Aorta (tissue), 5 donors: ENCODE measurements around the gene ETV6. TPM values are rescaled to one million over a fixed set of nuclear protein-coding genes. Genes with fewer than 3 reads are reported as not detected.

Experiments
- ATAC-seq: fragments of 200-7000 bp; cut with Tn5 transposase; one replicate; pipeline ENCODE4 v1.9.1; 2022; ENCODE audit warnings: moderate library complexity; ENCODE audit not compliant: low FRiP score
- DNase-seq, 2 donors: peaks; one replicate each; pipeline ENCODE4 v3.0.0-alpha.2; 2020
- H3K27ac ChIP-seq, 2 donors: one replicate each; pipeline ENCODE4 v1.5.1; 2013; ENCODE audit warnings: low read length in 2 of 2, mild to moderate bottlenecking in 2 of 2, moderate library complexity in 2 of 2, control low read depth in 1 of 2, inconsistent platforms in 1 of 2, low read depth in 1 of 2
- H3K27me3 ChIP-seq, 2 donors: one replicate each; pipeline ENCODE4 v1.6.1; 2013; ENCODE audit warnings: control low read depth in 1 of 2, low read length in 1 of 2, mild to moderate bottlenecking in 1 of 2, moderate library complexity in 1 of 2; ENCODE audit not compliant: insufficient read depth in 2 of 2, control insufficient read depth in 1 of 2
- H3K36me3 ChIP-seq, 2 donors: one replicate each; pipeline ENCODE4 v1.6.1; 2013; ENCODE audit warnings: control low read depth in 1 of 2, low read length in 1 of 2, mild to moderate bottlenecking in 1 of 2; ENCODE audit not compliant: insufficient read depth in 2 of 2, control insufficient read depth in 1 of 2
- H3K4me1 ChIP-seq, 2 donors: one replicate each; pipeline ENCODE4 v1.6.1; 2013; ENCODE audit warnings: low read length in 2 of 2, control low read depth in 1 of 2, mild to moderate bottlenecking in 1 of 2, moderate library complexity in 1 of 2; ENCODE audit not compliant: insufficient read depth in 2 of 2, control insufficient read depth in 1 of 2
- H3K4me3 ChIP-seq, 2 donors: one replicate each; pipeline ENCODE4 v1.5.1; 2013; ENCODE audit warnings: low read length in 2 of 2, control low read depth in 1 of 2, mild to moderate bottlenecking in 1 of 2
- H3K9me3 ChIP-seq: one replicate; pipeline ENCODE4 v1.6.1; 2013; ENCODE audit warnings: mild to moderate bottlenecking, low read length; ENCODE audit not compliant: control insufficient read depth
- WGBS, 2 donors: extraction: QIAGEN DNeasy Blood & Tissue Kit; methylation state at CpG; one replicate each; pipeline ENCODE4 v1.1.7; 2013; 5-methylcytosine and 5-hydroxymethylcytosine counted together
- intact Hi-C, 2 donors: fragments of 100-400 bp; cut with DNase I; formaldehyde crosslinking; loops; one replicate each; pipeline versions ENCODE4 v1.14.2 to v1.15.0; 2022
- polyA plus RNA-seq, 2 donors: library from polyadenylated mRNA; stranded (reverse); fragments of 200-250 nt; gene quantifications; one replicate each; pipeline ENCODE4 v1.2.3, GENCODE V29; 2013
- total RNA-seq, 2 donors: library from RNA; stranded (reverse); fragmentation: NEBNext Ultra II Directional; extraction: Animal tissue kit (Norgen Biotek cat#: 25700); gene quantifications; one replicate each; pipeline ENCODE4 v1.2.1, GENCODE V29; 2021
- donor health status: healthy with polysubstance abuse.
- donor health status: Bipolar disorder and iron deficiency.
- donor health status: DM: no; HTN: no; CAD: no.
- donor health status: DM: no; HTN: no; CAD: no.
- donor health status: DM: yes; HTN: yes; CAD: no.

ETV6 gene
- total and polyA plus RNA-seq, 4 donors, result 6.9 to 113 (median 46.7) TPM

DNA sequence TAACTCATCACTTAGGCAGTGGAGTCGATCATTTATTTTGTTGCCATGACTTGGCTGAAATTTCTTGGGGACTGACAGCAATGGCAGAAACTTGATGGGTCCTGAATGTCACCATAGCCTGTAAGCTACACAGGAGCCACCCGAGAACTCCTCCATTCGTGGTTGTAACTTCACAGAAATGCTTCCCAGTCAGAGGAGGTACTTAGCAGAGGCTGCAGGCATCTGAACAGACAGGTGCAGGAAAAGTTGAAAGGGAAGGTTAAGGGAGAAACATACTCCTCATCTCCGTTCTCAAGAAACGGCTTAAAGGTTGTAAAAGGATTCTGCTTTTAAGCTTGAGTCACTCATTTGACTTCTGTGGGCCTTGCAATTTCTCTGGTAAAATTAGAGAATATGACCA is 47.7 kb downstream of the ETV6 start:
- intact Hi-C loops, result loop anchor here (2.0 to 5.0 kb wide), 2 partner anchors 35 to 44 kb away; no protein-coding TSS in a partner anchor
- ATAC-seq, result no peak
- no peak for DNase-seq

DNA sequence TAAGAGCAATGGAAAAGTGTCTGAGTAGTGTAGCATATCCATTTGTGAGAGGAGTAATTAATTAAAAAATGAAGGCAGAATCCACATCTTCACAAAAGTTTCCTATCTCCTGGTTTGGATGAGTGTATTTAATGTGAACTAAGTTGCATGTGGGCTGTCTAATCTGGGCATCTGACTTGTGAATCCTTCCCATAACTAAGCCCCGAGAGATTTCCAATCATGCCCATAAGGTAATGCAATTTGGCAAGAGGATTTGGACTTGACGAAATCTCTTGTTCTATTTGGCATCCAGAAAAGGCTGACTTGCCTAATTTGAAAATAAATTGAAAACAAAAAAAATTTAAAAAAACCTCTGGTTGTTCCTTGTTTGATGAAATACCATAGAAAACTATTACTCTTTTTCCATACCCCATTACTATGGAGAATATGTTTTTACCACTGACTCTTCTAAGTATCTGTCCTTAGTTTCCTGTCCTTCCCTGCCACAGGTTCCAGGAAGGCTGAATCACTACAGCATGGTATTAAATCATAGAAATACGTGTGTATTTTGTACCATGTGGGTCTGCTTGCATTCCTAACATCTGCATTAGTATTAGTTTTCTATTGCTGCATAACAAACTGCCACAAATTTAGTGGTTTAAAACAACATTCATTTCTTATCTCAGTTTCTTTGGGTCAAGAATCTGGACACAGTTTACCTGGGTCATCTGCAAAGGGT is 48.4 kb downstream of the ETV6 start:
- Histone ChIP-seq H3K9me3 (no peaks in the 10 kb centered on the region), H3K4me3 (no peak overlapping the region), H3K4me1 (peaks cover 6 to 9% of the 10 kb centered on the region in 2 donors), H3K27ac (peak overlapping the region; percentile 70 to 86), H3K27me3 (no peaks in the 10 kb centered on the region), H3K36me3 (no peaks in the 10 kb centered on the region)
- intact Hi-C loops, result loop anchor here (1.0 to 5.0 kb wide), 3 partner anchors 31 to 45 kb away; no protein-coding TSS in a partner anchor
- ATAC-seq (peak; percentile 70), DNase-seq (no peak)
- 2 to 6% methylated on average over 3 of the region's 3 CpGs for WGBS, 2 donors

More for the DNA sequence above, 47.7 kb downstream of the ETV6 start:
- H3K9me3 ChIP-seq, result no peaks in the 10 kb centered on the region
- peaks cover 6 to 9% of the 10 kb centered on the region in 2 donors for H3K4me1 ChIP-seq
- 87 to 90% methylated on average over 5 of the region's 5 CpGs for WGBS, 2 donors
- H3K27ac ChIP-seq, result peak overlapping the region; percentile 70 to 79
- H3K27me3 ChIP-seq, result no peaks in the 10 kb centered on the region
- H3K36me3 ChIP-seq, result no peaks in the 10 kb centered on the region
- no peak overlapping the region for H3K4me3 ChIP-seq

DNA sequence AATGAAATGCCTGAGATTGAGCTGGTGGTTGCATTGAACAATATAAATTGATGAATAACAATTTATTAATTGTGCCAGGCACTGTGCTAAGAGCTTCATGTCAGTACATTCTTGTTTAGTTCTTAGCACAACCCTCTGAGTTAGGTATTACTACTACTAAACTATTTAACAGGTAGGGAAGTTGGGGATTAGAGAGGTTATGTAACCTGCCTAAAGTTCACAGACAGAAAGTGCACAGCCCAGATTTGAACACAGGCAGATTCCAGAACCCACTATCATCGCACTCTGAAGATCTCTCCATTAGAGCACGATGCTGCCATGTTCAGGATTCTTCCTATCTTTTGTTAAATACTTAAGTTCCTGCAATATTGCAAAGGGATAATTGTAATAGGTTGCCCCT is 49.3 kb downstream of the ETV6 start:
- H3K36me3 ChIP-seq, result no peaks in the 10 kb centered on the region
- H3K27ac ChIP-seq, result peak overlapping the region in 1 of 2 donors; percentile 23
- no peak overlapping the region for H3K4me3 ChIP-seq
- DNase-seq (no peak), ATAC-seq (no peak)
- intact Hi-C loops, result loop anchor here (1.0 to 5.0 kb wide), 2 partner anchors 31 to 36 kb away; no protein-coding TSS in a partner anchor
- no peaks in the 10 kb centered on the region for H3K27me3 ChIP-seq
- peaks cover 6 to 11% of the 10 kb centered on the region in 2 donors for H3K4me1 ChIP-seq
- WGBS, 2 donors, result 97% methylated on average over 2 of the region's 2 CpGs
- H3K9me3 ChIP-seq, result no peaks in the 10 kb centered on the region

DNA sequence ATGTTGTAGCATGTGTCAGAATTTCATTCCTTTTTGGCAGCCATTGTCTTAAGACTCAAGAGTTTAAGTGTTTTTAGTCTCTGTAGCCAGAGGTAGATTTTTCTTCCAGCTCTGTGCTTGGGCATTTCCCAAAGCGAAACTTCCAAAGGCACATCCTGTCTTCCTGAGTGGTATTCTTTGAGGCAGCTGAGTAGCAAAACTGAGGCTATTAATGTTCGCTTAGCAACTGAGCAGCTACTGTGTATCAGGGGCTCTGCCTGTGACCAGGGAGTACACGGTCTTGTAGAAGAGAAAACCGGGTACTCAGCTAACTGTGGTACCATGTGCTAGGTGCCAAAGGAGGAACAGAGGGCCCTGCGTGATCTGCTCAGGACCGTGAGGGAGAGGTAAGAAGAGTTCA is 52.0 kb downstream of the ETV6 start:
- 72 to 79% methylated on average over 6 of the region's 6 CpGs for WGBS, 2 donors
- H3K4me3 ChIP-seq, result no peak overlapping the region
- no peaks in the 10 kb centered on the region for H3K36me3 ChIP-seq
- H3K27ac ChIP-seq, result peak overlapping the region; percentile 26 to 77
- H3K4me1 ChIP-seq, result peaks cover 10 to 12% of the 10 kb centered on the region in 2 donors
- H3K27me3 ChIP-seq, result no peaks in the 10 kb centered on the region
- H3K9me3 ChIP-seq, result no peaks in the 10 kb centered on the region
- intact Hi-C loops, result no loop called here
- DNase-seq (no peak), ATAC-seq (no peak)

DNA sequence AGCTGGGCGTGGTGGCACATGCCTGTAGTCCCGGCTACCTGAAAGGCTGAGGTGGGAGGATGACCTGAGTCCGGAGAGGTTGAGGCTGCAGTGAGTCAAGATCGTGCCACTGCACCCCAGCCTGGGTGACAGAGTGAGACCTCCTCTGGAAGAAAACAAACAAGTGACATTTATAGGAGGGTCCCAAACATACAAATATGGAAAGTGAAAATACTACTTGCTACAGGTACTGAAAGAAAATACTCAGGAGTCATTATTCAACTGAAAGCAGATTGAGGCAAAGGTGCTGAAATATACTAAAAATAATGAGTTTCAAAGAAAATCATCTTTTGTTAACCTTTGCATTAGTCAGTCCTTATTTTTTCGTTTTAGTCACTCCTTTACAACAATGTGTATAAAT is 53.5 kb downstream of the ETV6 start:
- Histone ChIP-seq H3K9me3 (no peaks in the 10 kb centered on the region), H3K4me3 (no peak overlapping the region), H3K4me1 (peaks cover 14 to 22% of the 10 kb centered on the region in 2 donors), H3K36me3 (no peaks in the 10 kb centered on the region), H3K27me3 (no peaks in the 10 kb centered on the region), H3K27ac (no peak overlapping the region)
- WGBS, 2 donors, result 78 to 80% methylated on average over 5 of the region's 5 CpGs
- intact Hi-C loops, result no loop called here
- no peak for DNase-seq
- ATAC-seq, result no peak

DNA sequence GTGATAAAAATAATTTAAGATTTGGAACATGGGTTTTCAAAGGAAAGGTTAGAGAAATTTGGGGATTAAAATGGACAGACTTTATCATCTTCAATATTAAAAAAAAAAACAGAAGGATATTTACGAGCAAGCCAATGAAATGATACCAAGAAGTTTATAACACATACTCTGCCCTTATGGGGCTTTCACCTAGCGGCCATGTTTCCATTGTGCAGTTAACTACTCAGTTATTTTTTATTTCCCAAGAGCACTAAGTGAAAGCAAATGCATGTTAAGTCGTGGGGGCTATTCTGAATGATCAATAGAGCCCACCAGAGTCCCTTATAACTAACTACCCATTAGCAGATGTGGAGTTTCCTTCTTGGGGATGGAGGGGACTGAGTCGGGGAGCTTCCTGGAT is 53.9 kb downstream of the ETV6 start:
- no peak overlapping the region for H3K27ac ChIP-seq
- DNase-seq, result no peak
- H3K4me1 ChIP-seq, result peaks cover 11 to 22% of the 10 kb centered on the region in 2 donors
- H3K9me3 ChIP-seq, result no peaks in the 10 kb centered on the region
- intact Hi-C loops, result no loop called here
- no peak overlapping the region for H3K4me3 ChIP-seq
- WGBS, 2 donors, result 90 to 94% methylated on average over 4 of the region's 4 CpGs
- no peaks in the 10 kb centered on the region for H3K36me3 ChIP-seq
- H3K27me3 ChIP-seq, result no peaks in the 10 kb centered on the region
- no peak for ATAC-seq

DNA sequence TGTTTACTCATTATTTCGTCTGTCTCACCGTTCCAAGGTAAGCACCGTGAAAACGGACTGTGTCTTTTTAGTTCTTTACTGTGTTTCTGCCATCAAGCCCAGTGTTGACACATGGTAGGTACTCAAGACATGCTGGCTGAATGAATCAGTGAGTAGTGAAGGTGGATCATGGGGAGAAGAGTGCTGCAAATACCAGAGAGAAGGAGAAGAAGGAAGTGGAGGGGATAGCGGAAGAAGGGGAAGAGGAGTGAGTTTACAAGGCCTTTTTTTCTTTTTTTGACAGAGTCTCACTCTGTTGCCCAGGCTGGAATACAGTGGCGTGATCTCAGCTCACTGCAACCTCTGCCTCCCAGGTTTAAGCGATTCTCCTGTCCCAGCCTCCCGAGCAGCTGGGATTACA is 54.6 kb downstream of the ETV6 start:
- 87% methylated on average over 8 of the region's 8 CpGs for WGBS, 2 donors
- H3K36me3 ChIP-seq, result no peaks in the 10 kb centered on the region
- no peaks in the 10 kb centered on the region for H3K9me3 ChIP-seq
- H3K27me3 ChIP-seq, result no peaks in the 10 kb centered on the region
- intact Hi-C loops, result no loop called here
- DNase-seq (no peak), ATAC-seq (no peak)
- peak overlapping the region in 1 of 2 donors; percentile 69 for H3K27ac ChIP-seq
- H3K4me3 ChIP-seq, result no peak overlapping the region
- H3K4me1 ChIP-seq, result peaks cover 11 to 20% of the 10 kb centered on the region in 2 donors

DNA sequence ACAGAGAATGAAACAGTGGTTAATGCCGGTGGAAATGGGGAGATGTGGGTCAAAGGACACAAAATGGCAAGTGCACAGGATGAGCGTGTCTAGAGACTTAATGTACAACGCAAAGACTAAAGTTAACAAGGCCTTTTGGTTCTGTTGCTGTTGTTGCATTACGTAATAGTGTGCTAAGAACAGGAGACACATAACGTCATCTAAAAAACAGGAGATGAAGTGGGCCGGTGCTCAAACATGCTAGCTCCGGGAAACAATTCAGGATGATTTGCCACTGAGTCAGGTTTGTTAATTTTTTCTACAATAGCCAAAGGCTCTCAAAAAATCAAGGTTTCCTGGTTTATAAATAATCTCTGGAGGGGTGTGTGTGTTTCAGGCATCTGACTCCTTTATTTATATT is 55.5 kb downstream of the ETV6 start:
- no peaks in the 10 kb centered on the region for H3K27me3 ChIP-seq
- H3K4me1 ChIP-seq, result peaks cover 11 to 18% of the 10 kb centered on the region in 2 donors
- 19 to 22% methylated on average over 7 of the region's 7 CpGs for WGBS, 2 donors
- peak overlapping the region in 1 of 2 donors; percentile 70 for H3K27ac ChIP-seq
- H3K36me3 ChIP-seq, result no peaks in the 10 kb centered on the region
- H3K4me3 ChIP-seq, result no peak overlapping the region
- ATAC-seq, result peak; percentile 70
- no peak for DNase-seq
- intact Hi-C loops, result no loop called here
- H3K9me3 ChIP-seq, result no peaks in the 10 kb centered on the region
